ENCODE measurements around the gene ANXA9.

The ANXA9 gene

GRCh38 chr1:151013518-151013917, 31.4 kb downstream of the ANXA9 start:
- Histone ChIP-seq H3K9me3 (ENCODE audit: control insufficient read depth in 2 of 2, low read length in 2 of 2) (no peaks in the 10 kb centered on the region), H3K4me1 (ENCODE audit: control insufficient read depth, insufficient read depth, low read length) (peaks cover 16% of the 10 kb centered on the region), H3K4me3 (ENCODE audit: low read length in 2 of 2) (no peak overlapping the region), H3K27me3 (ENCODE audit: control insufficient read depth in 1 of 2, insufficient read depth in 2 of 2, low read length in 2 of 2) (no peaks in the 10 kb centered on the region), H3K27ac (ENCODE audit: low read length) (peak overlapping the region; percentile 58), H3K36me3 (ENCODE audit: control insufficient read depth in 2 of 2, insufficient read depth in 2 of 2, low read length in 2 of 2) (peaks cover 0 to 4% of the 10 kb centered on the region in 2 donors), H3K9ac (ENCODE audit: low read length in 2 of 2) (peak overlapping the region in 1 of 2 donors; percentile 29)

GRCh38 chr1:151024540-151025146, 42.6 kb downstream of the ANXA9 start:
- Histone ChIP-seq H3K4me3 (ENCODE audit: low read length in 2 of 2) (peak overlapping the region in 1 of 2 donors; percentile 22), H3K27ac (ENCODE audit: low read length) (peak overlapping the region; percentile 11), H3K9ac (ENCODE audit: low read length in 2 of 2) (peak overlapping the region in 1 of 2 donors; percentile 30), H3K27me3 (ENCODE audit: control insufficient read depth in 1 of 2, insufficient read depth in 2 of 2, low read length in 2 of 2) (no peaks in the 10 kb centered on the region), H3K9me3 (ENCODE audit: control insufficient read depth in 2 of 2, low read length in 2 of 2) (no peaks in the 10 kb centered on the region), H3K4me1 (ENCODE audit: control insufficient read depth, insufficient read depth, low read length) (peaks cover 7% of the 10 kb centered on the region), H3K36me3 (ENCODE audit: control insufficient read depth in 2 of 2, insufficient read depth in 2 of 2, low read length in 2 of 2) (peaks cover 8 to 13% of the 10 kb centered on the region in 2 donors)

- no peak overlapping the region for H3K27ac ChIP-seq (ENCODE audit: low read length)
- H3K4me3 ChIP-seq (ENCODE audit: low read length in 2 of 2): no peak overlapping the region
- no peaks in the 10 kb centered on the region for H3K9me3 ChIP-seq (ENCODE audit: control insufficient read depth in 2 of 2, low read length in 2 of 2)
- H3K4me1 ChIP-seq (ENCODE audit: control insufficient read depth, insufficient read depth, low read length): peaks cover 7% of the 10 kb centered on the region
- H3K36me3 ChIP-seq (ENCODE audit: control insufficient read depth in 2 of 2, insufficient read depth in 2 of 2, low read length in 2 of 2): peaks cover 21 to 22% of the 10 kb centered on the region in 2 donors
- no peaks in the 10 kb centered on the region for H3K27me3 ChIP-seq (ENCODE audit: control insufficient read depth in 1 of 2, insufficient read depth in 2 of 2, low read length in 2 of 2)
- H3K9ac ChIP-seq (ENCODE audit: low read length in 2 of 2): no peak overlapping the region
Observed at GRCh38 chr1:151026460-151026859, 44.4 kb downstream of the ANXA9 start.

GRCh38 chr1:151032164-151032563, 50.1 kb downstream of the ANXA9 start:
- Histone ChIP-seq H3K27me3 (ENCODE audit: control insufficient read depth in 1 of 2, insufficient read depth in 2 of 2, low read length in 2 of 2) (no peaks in the 10 kb centered on the region), H3K4me1 (ENCODE audit: control insufficient read depth, insufficient read depth, low read length) (no peaks in the 10 kb centered on the region), H3K9me3 (ENCODE audit: control insufficient read depth in 2 of 2, low read length in 2 of 2) (no peaks in the 10 kb centered on the region), H3K27ac (ENCODE audit: low read length) (no peak overlapping the region), H3K4me3 (ENCODE audit: low read length in 2 of 2) (no peak overlapping the region), H3K9ac (ENCODE audit: low read length in 2 of 2) (no peak overlapping the region), H3K36me3 (ENCODE audit: control insufficient read depth in 2 of 2, insufficient read depth in 2 of 2, low read length in 2 of 2) (peaks cover 36% of the 10 kb centered on the region in 2 donors)

GRCh38 chr1:151035167-151035566, 53.1 kb downstream of the ANXA9 start:
- Histone ChIP-seq H3K4me3 (ENCODE audit: low read length in 2 of 2) (no peak overlapping the region), H3K4me1 (ENCODE audit: control insufficient read depth, insufficient read depth, low read length) (no peaks in the 10 kb centered on the region), H3K27ac (ENCODE audit: low read length) (no peak overlapping the region), H3K9me3 (ENCODE audit: control insufficient read depth in 2 of 2, low read length in 2 of 2) (no peaks in the 10 kb centered on the region), H3K36me3 (ENCODE audit: control insufficient read depth in 2 of 2, insufficient read depth in 2 of 2, low read length in 2 of 2) (peaks cover 25 to 26% of the 10 kb centered on the region in 2 donors), H3K9ac (ENCODE audit: low read length in 2 of 2) (no peak overlapping the region), H3K27me3 (ENCODE audit: control insufficient read depth in 1 of 2, insufficient read depth in 2 of 2, low read length in 2 of 2) (no peaks in the 10 kb centered on the region)

GRCh38 chr1:151036356-151036755, 54.3 kb downstream of the ANXA9 start, which contains the start of gene BNIPL:
BNIPL (plus strand) TSS chr1:151036586; CDS start chr1:151036726, 140 bp downstream.
- no peak within 1 kb of the TSS for H3K4me3 ChIP-seq (ENCODE audit: low read length in 2 of 2)
- peaks cover 17 to 19% of the 10 kb centered on the region in 2 donors for H3K36me3 ChIP-seq (ENCODE audit: control insufficient read depth in 2 of 2, insufficient read depth in 2 of 2, low read length in 2 of 2)
- no peak within 1 kb of the TSS for H3K9ac ChIP-seq (ENCODE audit: low read length in 2 of 2)
- no peaks in the 10 kb centered on the region for H3K9me3 ChIP-seq (ENCODE audit: control insufficient read depth in 2 of 2, low read length in 2 of 2)
- no peak within 1 kb of the TSS for H3K27ac ChIP-seq (ENCODE audit: low read length)
- no peaks in the 10 kb centered on the region for H3K27me3 ChIP-seq (ENCODE audit: control insufficient read depth in 1 of 2, insufficient read depth in 2 of 2, low read length in 2 of 2)
- H3K4me1 ChIP-seq (ENCODE audit: control insufficient read depth, insufficient read depth, low read length): no peaks in the 10 kb centered on the region

GRCh38 chr1:151037032-151037431, 54.9 kb downstream of the ANXA9 start:
- no peak overlapping the region for H3K4me3 ChIP-seq (ENCODE audit: low read length in 2 of 2)
- H3K27me3 ChIP-seq (ENCODE audit: control insufficient read depth in 1 of 2, insufficient read depth in 2 of 2, low read length in 2 of 2): no peaks in the 10 kb centered on the region

GRCh38 chr1:151039521-151039920, 57.4 kb downstream of the ANXA9 start:
- Histone ChIP-seq H3K4me1 (ENCODE audit: control insufficient read depth, insufficient read depth, low read length) (no peaks in the 10 kb centered on the region), H3K4me3 (ENCODE audit: low read length in 2 of 2) (no peak overlapping the region), H3K36me3 (ENCODE audit: control insufficient read depth in 2 of 2, insufficient read depth in 2 of 2, low read length in 2 of 2) (peaks cover 8% of the 10 kb centered on the region in 2 donors), H3K9ac (ENCODE audit: low read length in 2 of 2) (no peak overlapping the region), H3K9me3 (ENCODE audit: control insufficient read depth in 2 of 2, low read length in 2 of 2) (no peaks in the 10 kb centered on the region), H3K27ac (ENCODE audit: low read length) (no peak overlapping the region), H3K27me3 (ENCODE audit: control insufficient read depth in 1 of 2, insufficient read depth in 2 of 2, low read length in 2 of 2) (no peaks in the 10 kb centered on the region)

More at GRCh38 chr1:151037032-151037431, 54.9 kb downstream of the ANXA9 start:
- no peak overlapping the region for H3K9ac ChIP-seq (ENCODE audit: low read length in 2 of 2)
- H3K27ac ChIP-seq (ENCODE audit: low read length): no peak overlapping the region
- H3K4me1 ChIP-seq (ENCODE audit: control insufficient read depth, insufficient read depth, low read length): no peaks in the 10 kb centered on the region
- H3K9me3 ChIP-seq (ENCODE audit: control insufficient read depth in 2 of 2, low read length in 2 of 2): no peaks in the 10 kb centered on the region
- peaks cover 14 to 16% of the 10 kb centered on the region in 2 donors for H3K36me3 ChIP-seq (ENCODE audit: control insufficient read depth in 2 of 2, insufficient read depth in 2 of 2, low read length in 2 of 2)

- no peaks in the 10 kb centered on the region for H3K27me3 ChIP-seq (ENCODE audit: control insufficient read depth in 1 of 2, insufficient read depth in 2 of 2, low read length in 2 of 2)
- H3K4me3 ChIP-seq (ENCODE audit: low read length in 2 of 2): no peak overlapping the region
- no peaks in the 10 kb centered on the region for H3K9me3 ChIP-seq (ENCODE audit: control insufficient read depth in 2 of 2, low read length in 2 of 2)
- no peak overlapping the region for H3K27ac ChIP-seq (ENCODE audit: low read length)
- no peak overlapping the region for H3K9ac ChIP-seq (ENCODE audit: low read length in 2 of 2)
- no peaks in the 10 kb centered on the region for H3K36me3 ChIP-seq (ENCODE audit: control insufficient read depth in 2 of 2, insufficient read depth in 2 of 2, low read length in 2 of 2)
- H3K4me1 ChIP-seq (ENCODE audit: control insufficient read depth, insufficient read depth, low read length): peaks cover 6% of the 10 kb centered on the region
Observed at GRCh38 chr1:151043163-151043562, 61.1 kb downstream of the ANXA9 start.

All from stomach smooth muscle (tissue), 2 donors.